MM.1S (cell line): ENCODE data around the gene ISYNA1.

Source experiments
- DNase-seq: peaks from one replicate; pipeline ENCODE4 v3.0.0-alpha.2; 2015
- H2AFZ ChIP-seq: fragments of 300-600 bp; sonication (generic); 2 replicates; pipeline ENCODE4 v1.6.0; 2016; ENCODE audit warnings: antibody characterized with exemption, low read length
- H3F3A ChIP-seq: fragments of 300-600 bp; sonication (generic); 2 replicates; pipeline ENCODE4 v1.6.1; 2016; ENCODE audit warnings: mild to moderate bottlenecking, antibody characterized with exemption, low read length, moderate library complexity, mixed read lengths; ENCODE audit not compliant: insufficient read depth
- H3K27ac ChIP-seq: fragments of 300-600 bp; sonication (generic); 2 replicates; pipeline ENCODE4 v1.5.1; 2016; ENCODE audit warnings: mild to moderate bottlenecking, low read length
- H3K27me3 ChIP-seq: fragments of 300-600 bp; sonication (generic); replicated peaks from 2 replicates; pipeline ENCODE4 v1.6.0; 2016; ENCODE audit warnings: low read length; ENCODE audit not compliant: insufficient read depth
- H3K36me3 ChIP-seq: fragments of 300-600 bp; sonication (generic); replicated peaks from 2 replicates; pipeline ENCODE4 v1.6.1; 2016; ENCODE audit warnings: mild to moderate bottlenecking, low read length, mixed read lengths; ENCODE audit not compliant: insufficient read depth
- H3K4me1 ChIP-seq: fragments of 300-600 bp; sonication (generic); 2 replicates; pipeline ENCODE4 v1.6.1; 2016; ENCODE audit warnings: low read length, mixed read lengths
- H3K4me2 ChIP-seq: fragments of 300-600 bp; sonication (generic); 2 replicates; pipeline ENCODE4 v1.6.0; 2016; ENCODE audit warnings: low read depth, low read length
- H3K4me3 ChIP-seq: fragments of 300-600 bp; sonication (generic); 2 replicates; pipeline ENCODE4 v1.5.1; 2016; ENCODE audit warnings: low read length, mixed read lengths
- H3K79me2 ChIP-seq: fragments of 300-600 bp; sonication (generic); 2 replicates; pipeline ENCODE4 v1.6.1; 2016; ENCODE audit warnings: mixed run types, low read length, mixed read lengths
- H3K9ac ChIP-seq: fragments of 300-600 bp; sonication (generic); 2 replicates; pipeline ENCODE4 v1.6.1; 2016; ENCODE audit warnings: low read length, mixed read lengths
- H3K9me2 ChIP-seq: fragments of 300-600 bp; sonication (generic); replicated peaks from 2 replicates; pipeline ENCODE4 v1.6.1; 2016; ENCODE audit warnings: mild to moderate bottlenecking, low read length, mixed read lengths; ENCODE audit not compliant: insufficient read depth
- H3K9me3 ChIP-seq: fragments of 300-600 bp; sonication (generic); replicated peaks from 2 replicates; pipeline ENCODE4 v1.6.1; 2016; ENCODE audit warnings: mild to moderate bottlenecking, low read length, mixed read lengths; ENCODE audit not compliant: insufficient read depth
- H4K20me1 ChIP-seq: fragments of 300-600 bp; sonication (generic); 2 replicates; pipeline ENCODE4 v1.6.1; 2016; ENCODE audit warnings: mild to moderate bottlenecking, low read length, moderate library complexity, mixed read lengths; ENCODE audit not compliant: insufficient read depth
- CTCF ChIP-seq: fragments of 300-600 bp; sonication (generic); IDR thresholded peaks from 2 replicates; pipeline ENCODE4 v1.5.1; 2016; ENCODE audit warnings: antibody characterized with exemption, low read length, mixed read lengths
- EZH2 ChIP-seq: fragments of 300-600 bp; sonication (generic); optimal IDR thresholded peaks from 2 replicates; pipeline ENCODE3; 2017; ENCODE audit warnings: low read depth, mild to moderate bottlenecking, antibody characterized with exemption, low read length, mixed read lengths
- EZH2phosphoT487 ChIP-seq: fragments of 300-600 bp; sonication (generic); IDR thresholded peaks from 2 replicates; pipeline ENCODE4 v1.6.1; 2018; ENCODE audit warnings: antibody characterized with exemption, low read length

The ISYNA1 gene

GRCh38 chr19:18418483-18419194, 19.3 kb downstream of the ISYNA1 start:
- Histone ChIP-seq H3K79me2 (no peaks in the 10 kb centered on the region), H3F3A (peaks cover 10% of the 10 kb centered on the region), H3K27ac (no peak overlapping the region), H3K4me3 (peak overlapping the region; percentile 54), H3K36me3 (no peaks in the 10 kb centered on the region), H3K9me3 (no peaks in the 10 kb centered on the region), H3K9me2 (no peaks in the 10 kb centered on the region), H3K4me1 (peaks cover 6% of the 10 kb centered on the region), H4K20me1 (no peaks in the 10 kb centered on the region), H3K9ac (no peak overlapping the region), H3K27me3 (peaks cover 51% of the 10 kb centered on the region), H3K4me2 (peak overlapping the region; percentile 78), H2AFZ (0 out of 2 replicates have a peak overlapping the region, but pooled peaks have one; percentile 7)
- TF ChIP-seq EZH2 (no peak), CTCF (no peak), EZH2phosphoT487 (no peak)
- DNase-seq: no peak

- Histone ChIP-seq H3F3A (peaks cover 10% of the 10 kb centered on the region), H3K4me3 (peak overlapping the region; percentile 47; the same call in 1 of the 2 replicates), H3K4me2 (peak overlapping the region; percentile 95; the same call in 1 of the 2 replicates), H3K9ac (no peak overlapping the region), H4K20me1 (no peaks in the 10 kb centered on the region), H3K9me2 (no peaks in the 10 kb centered on the region), H3K4me1 (peaks cover 6% of the 10 kb centered on the region), H3K9me3 (no peaks in the 10 kb centered on the region), H3K27ac (no peak overlapping the region), H3K36me3 (no peaks in the 10 kb centered on the region), H2AFZ (no peak overlapping the region), H3K79me2 (no peaks in the 10 kb centered on the region), H3K27me3 (peaks cover 51% of the 10 kb centered on the region)
- TF ChIP-seq CTCF (no peak), EZH2 (no peak), EZH2phosphoT487 (peak; percentile 81; the same call in 1 of the 2 replicates)
- DNase-seq: no peak
These were observed 19.9 kb downstream of the ISYNA1 start for GRCh38 chr19:18418029-18418482.

GRCh38 chr19:18417250-18418028, 20.5 kb downstream of the ISYNA1 start:
- H3K9me2 ChIP-seq: no peaks in the 10 kb centered on the region
- H3K4me2 ChIP-seq: peak overlapping the region; percentile 95
- no peak for TF ChIP-seq EZH2
- TF ChIP-seq EZH2phosphoT487: no peak
- no peak for TF ChIP-seq CTCF
- peaks cover 10% of the 10 kb centered on the region for H3F3A ChIP-seq
- DNase-seq: no peak
- no peaks in the 10 kb centered on the region for H4K20me1 ChIP-seq
- peaks cover 6% of the 10 kb centered on the region for H3K4me1 ChIP-seq
- no peaks in the 10 kb centered on the region for H3K9me3 ChIP-seq
- no peaks in the 10 kb centered on the region for H3K79me2 ChIP-seq
- peaks cover 57% of the 10 kb centered on the region for H3K27me3 ChIP-seq
- H3K9ac ChIP-seq: peak overlapping the region; percentile 21; the same call in 1 of the 2 replicates
- peak overlapping the region; percentile 47 for H3K4me3 ChIP-seq
- H2AFZ ChIP-seq: peak overlapping the region; percentile 67
- no peak overlapping the region for H3K27ac ChIP-seq
- no peaks in the 10 kb centered on the region for H3K36me3 ChIP-seq
